ENCODE results near the gene CELSR1.

DNA sequence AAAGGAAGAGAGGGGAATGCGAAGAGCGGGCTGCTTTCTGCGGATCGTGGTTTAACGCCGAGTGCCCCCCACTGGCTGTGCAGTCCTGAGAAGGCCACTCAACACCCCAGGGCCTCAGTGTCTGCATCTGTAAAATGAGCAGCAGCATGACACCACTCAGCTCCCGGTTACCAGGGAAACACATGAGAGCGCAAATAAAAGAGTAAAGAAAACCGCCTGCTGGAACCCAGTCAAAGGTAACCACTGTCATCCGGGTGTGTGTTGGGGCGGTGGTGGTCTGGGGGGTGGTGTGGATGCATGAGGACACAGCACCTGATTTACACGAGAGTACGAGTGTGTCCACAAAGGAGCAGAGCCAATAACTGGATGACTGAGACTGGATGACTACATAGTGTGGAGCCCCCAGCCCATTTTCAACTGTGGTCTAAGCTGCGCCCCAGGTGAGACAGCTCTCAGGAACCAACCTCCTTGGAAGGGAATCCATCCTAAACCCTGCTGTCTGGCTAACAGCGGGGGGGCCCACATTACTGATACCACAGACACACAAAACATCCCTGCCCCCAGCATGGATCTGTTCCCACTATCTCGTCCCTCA, 5.7 kb downstream of the CELSR1 start:
- TF ChIP-seq, protein P1, sequence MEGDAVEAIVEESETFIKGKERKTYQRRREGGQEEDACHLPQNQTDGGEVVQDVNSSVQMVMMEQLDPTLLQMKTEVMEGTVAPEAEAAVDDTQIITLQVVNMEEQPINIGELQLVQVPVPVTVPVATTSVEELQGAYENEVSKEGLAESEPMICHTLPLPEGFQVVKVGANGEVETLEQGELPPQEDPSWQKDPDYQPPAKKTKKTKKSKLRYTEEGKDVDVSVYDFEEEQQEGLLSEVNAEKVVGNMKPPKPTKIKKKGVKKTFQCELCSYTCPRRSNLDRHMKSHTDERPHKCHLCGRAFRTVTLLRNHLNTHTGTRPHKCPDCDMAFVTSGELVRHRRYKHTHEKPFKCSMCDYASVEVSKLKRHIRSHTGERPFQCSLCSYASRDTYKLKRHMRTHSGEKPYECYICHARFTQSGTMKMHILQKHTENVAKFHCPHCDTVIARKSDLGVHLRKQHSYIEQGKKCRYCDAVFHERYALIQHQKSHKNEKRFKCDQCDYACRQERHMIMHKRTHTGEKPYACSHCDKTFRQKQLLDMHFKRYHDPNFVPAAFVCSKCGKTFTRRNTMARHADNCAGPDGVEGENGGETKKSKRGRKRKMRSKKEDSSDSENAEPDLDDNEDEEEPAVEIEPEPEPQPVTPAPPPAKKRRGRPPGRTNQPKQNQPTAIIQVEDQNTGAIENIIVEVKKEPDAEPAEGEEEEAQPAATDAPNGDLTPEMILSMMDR (IDR thresholded peaks at IDR 0.05; ENCODE audit: insufficient read depth, low read length) = no peak
- TF ChIP-seq, protein P2, sequence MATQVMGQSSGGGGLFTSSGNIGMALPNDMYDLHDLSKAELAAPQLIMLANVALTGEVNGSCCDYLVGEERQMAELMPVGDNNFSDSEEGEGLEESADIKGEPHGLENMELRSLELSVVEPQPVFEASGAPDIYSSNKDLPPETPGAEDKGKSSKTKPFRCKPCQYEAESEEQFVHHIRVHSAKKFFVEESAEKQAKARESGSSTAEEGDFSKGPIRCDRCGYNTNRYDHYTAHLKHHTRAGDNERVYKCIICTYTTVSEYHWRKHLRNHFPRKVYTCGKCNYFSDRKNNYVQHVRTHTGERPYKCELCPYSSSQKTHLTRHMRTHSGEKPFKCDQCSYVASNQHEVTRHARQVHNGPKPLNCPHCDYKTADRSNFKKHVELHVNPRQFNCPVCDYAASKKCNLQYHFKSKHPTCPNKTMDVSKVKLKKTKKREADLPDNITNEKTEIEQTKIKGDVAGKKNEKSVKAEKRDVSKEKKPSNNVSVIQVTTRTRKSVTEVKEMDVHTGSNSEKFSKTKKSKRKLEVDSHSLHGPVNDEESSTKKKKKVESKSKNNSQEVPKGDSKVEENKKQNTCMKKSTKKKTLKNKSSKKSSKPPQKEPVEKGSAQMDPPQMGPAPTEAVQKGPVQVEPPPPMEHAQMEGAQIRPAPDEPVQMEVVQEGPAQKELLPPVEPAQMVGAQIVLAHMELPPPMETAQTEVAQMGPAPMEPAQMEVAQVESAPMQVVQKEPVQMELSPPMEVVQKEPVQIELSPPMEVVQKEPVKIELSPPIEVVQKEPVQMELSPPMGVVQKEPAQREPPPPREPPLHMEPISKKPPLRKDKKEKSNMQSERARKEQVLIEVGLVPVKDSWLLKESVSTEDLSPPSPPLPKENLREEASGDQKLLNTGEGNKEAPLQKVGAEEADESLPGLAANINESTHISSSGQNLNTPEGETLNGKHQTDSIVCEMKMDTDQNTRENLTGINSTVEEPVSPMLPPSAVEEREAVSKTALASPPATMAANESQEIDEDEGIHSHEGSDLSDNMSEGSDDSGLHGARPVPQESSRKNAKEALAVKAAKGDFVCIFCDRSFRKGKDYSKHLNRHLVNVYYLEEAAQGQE (IDR thresholded peaks at IDR 0.05; ENCODE audit: insufficient replicate concordance, low read depth) = no peak
- TF ChIP-seq GABPA (IDR thresholded peaks at IDR 0.05; ENCODE audit: low read depth) (no peak), POLR2AphosphoS5 (IDR thresholded peaks at IDR 0.05; ENCODE audit: low read depth) (no peak)
